ENCODE results near the gene EFEMP1.

The EFEMP1 gene

DNA sequence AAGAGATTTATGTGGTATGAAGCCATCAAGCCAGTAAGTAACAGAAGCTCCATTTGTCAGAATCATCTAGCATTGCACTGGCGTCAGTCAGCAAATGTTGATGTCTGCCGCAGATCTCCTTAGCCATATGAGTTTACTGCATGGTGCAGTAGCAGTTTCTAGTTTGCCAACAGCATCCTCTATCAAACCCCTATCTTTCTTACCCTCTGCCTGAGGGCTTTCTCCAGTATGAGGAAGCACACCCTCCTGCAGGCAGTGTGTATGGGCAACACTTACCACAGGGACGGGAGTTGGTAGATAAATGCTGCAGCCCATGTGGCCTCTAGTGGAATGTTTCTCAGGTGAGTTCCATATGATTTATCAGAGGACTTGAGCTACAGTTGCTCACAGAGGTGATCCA is 63.7 kb downstream of the EFEMP1 start:
- no peak for DNase-seq (ENCODE audit: extremely low read depth, low read depth)
- H3K4me3 ChIP-seq (replicated peaks; ENCODE audit: low read depth, low read length) = no peak overlapping the region
- TF ChIP-seq, protein P1, sequence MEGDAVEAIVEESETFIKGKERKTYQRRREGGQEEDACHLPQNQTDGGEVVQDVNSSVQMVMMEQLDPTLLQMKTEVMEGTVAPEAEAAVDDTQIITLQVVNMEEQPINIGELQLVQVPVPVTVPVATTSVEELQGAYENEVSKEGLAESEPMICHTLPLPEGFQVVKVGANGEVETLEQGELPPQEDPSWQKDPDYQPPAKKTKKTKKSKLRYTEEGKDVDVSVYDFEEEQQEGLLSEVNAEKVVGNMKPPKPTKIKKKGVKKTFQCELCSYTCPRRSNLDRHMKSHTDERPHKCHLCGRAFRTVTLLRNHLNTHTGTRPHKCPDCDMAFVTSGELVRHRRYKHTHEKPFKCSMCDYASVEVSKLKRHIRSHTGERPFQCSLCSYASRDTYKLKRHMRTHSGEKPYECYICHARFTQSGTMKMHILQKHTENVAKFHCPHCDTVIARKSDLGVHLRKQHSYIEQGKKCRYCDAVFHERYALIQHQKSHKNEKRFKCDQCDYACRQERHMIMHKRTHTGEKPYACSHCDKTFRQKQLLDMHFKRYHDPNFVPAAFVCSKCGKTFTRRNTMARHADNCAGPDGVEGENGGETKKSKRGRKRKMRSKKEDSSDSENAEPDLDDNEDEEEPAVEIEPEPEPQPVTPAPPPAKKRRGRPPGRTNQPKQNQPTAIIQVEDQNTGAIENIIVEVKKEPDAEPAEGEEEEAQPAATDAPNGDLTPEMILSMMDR (IDR thresholded peaks at IDR 0.05; ENCODE audit: low read depth, low read length, missing control alignments) = no peak

GRCh38 chr2:55857766-55858165 is 65.8 kb downstream of the EFEMP1 start:
- H3K4me3 ChIP-seq (replicated peaks; ENCODE audit: low read depth, low read length) = no peak overlapping the region

DNA sequence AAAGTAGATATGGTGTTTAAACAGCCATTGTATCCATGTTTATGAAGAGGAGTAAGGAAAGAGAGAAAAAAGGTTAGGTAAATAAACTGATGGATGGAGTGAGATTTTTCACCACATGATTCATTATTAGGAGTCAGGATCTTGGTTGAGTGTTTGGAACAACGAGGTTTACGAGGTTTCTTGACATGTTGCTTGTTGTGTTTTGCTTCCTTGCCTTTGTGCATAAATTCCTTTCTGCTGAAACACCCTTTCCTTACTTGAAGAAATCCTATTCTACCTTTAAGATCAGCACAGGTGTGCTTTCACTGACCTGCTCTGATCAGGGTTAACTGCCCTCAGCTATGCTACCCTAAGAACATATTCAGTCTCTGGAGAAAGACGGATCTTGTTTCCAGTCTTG is 66.6 kb downstream of the EFEMP1 start:
- H3K4me3 ChIP-seq (replicated peaks; ENCODE audit: low read depth, low read length) = no peak overlapping the region
- DNase-seq (ENCODE audit: extremely low read depth, low read depth) = no peak
- TF ChIP-seq, protein P1 (IDR thresholded peaks at IDR 0.05; ENCODE audit: low read depth, low read length, missing control alignments) = no peak

More at GRCh38 chr2:55857766-55858165, 65.8 kb downstream of the EFEMP1 start:
- no peak for DNase-seq (ENCODE audit: extremely low read depth, low read depth)
- TF ChIP-seq, protein P1 (IDR thresholded peaks at IDR 0.05; ENCODE audit: low read depth, low read length, missing control alignments) = no peak

DNA sequence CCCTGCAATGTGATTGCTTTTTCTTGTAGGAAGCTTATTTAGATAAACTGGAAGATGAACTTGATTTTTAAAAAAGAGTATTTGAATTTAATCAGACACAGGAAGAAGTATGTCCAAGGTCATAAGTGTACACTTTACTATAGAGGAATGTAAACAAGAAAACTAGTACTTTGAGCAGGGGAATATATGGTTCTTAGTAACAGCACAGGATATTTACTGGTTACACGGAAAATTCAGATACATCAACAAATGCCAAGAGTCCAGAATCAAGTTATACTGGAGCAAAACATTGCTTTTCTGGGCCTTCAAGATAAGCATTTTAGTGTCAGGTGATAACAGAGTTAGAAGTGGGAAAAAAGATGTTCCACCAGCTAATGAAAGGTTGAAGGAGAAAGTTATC is 75.5 kb downstream of the EFEMP1 start:
- DNase-seq (ENCODE audit: extremely low read depth, low read depth) = no peak
- TF ChIP-seq, protein P1 (IDR thresholded peaks at IDR 0.05; ENCODE audit: low read depth, low read length, missing control alignments) = no peak
- no peak overlapping the region for H3K4me3 ChIP-seq (replicated peaks; ENCODE audit: low read depth, low read length)

GRCh38 chr2:55846426-55846825 is 77.2 kb downstream of the EFEMP1 start:
- no peak for DNase-seq (ENCODE audit: extremely low read depth, low read depth)
- H3K4me3 ChIP-seq (replicated peaks; ENCODE audit: low read depth, low read length) = no peak overlapping the region
- TF ChIP-seq, protein P1 (IDR thresholded peaks at IDR 0.05; ENCODE audit: low read depth, low read length, missing control alignments) = no peak

DNA sequence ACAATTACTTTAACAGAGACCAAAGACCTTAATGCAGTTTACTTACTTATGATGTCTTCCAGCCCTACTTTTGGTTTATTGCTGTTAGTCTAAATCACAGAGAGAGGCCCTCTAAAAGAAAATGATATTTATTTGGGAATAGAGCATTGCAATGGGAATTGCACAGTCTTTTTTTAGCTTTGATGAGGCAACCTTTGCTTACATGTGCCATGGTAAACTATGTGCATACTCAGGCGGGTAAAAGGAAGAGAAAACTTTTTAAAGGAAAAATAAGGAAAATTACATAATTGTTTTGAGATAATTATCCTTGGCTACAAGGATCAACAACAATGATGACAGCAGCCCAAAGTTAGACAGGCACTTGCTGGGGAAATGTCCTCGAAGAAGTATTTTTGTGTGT is 78.6 kb downstream of the EFEMP1 start:
- no peak overlapping the region for H3K4me3 ChIP-seq (replicated peaks; ENCODE audit: low read depth, low read length)
- DNase-seq (ENCODE audit: extremely low read depth, low read depth) = no peak
- TF ChIP-seq, protein P1 (IDR thresholded peaks at IDR 0.05; ENCODE audit: low read depth, low read length, missing control alignments) = no peak

GRCh38 chr2:55843994-55844345 is 79.6 kb downstream of the EFEMP1 start:
- no peak overlapping the region for H3K4me3 ChIP-seq (replicated peaks; ENCODE audit: low read depth, low read length)
- TF ChIP-seq, protein P1 (IDR thresholded peaks at IDR 0.05; ENCODE audit: low read depth, low read length, missing control alignments) = no peak
- no peak for DNase-seq (ENCODE audit: extremely low read depth, low read depth)
